Loucy (cell line): ENCODE results near the gene SYCP1.
A peak's percentile ranks its signal among the peaks of the same experiment; 100 is the strongest.

Experiments used
- H2AFZ ChIP-seq: fragments of 200-600 bp; sonication (generic); 2 replicates; pipeline ENCODE4 v1.6.0; 2016; ENCODE audit warnings: antibody characterized with exemption, mild to moderate bottlenecking, low read length, moderate library complexity
- H3F3A ChIP-seq: fragments of 200-600 bp; 2 replicates; pipeline ENCODE4 v1.6.0; 2016; ENCODE audit warnings: antibody characterized with exemption, low read depth, mild to moderate bottlenecking
- H3K27me3 ChIP-seq: fragments of 200-600 bp; sonication (generic); 2 replicates; pipeline ENCODE4 v1.6.1; 2014; ENCODE audit warnings: low read length, mild to moderate bottlenecking; ENCODE audit not compliant: insufficient read depth, poor library complexity, severe bottlenecking
- H3K36me3 ChIP-seq: fragments of 200-600 bp; sonication (generic); 2 replicates; pipeline ENCODE4 v1.6.1; 2016; ENCODE audit warnings: low read length; ENCODE audit not compliant: insufficient read depth
- H3K4me1 ChIP-seq: fragments of 200-600 bp; sonication (generic); 2 replicates; pipeline ENCODE4 v1.5.1; 2014; ENCODE audit warnings: low read length, mild to moderate bottlenecking; ENCODE audit not compliant: insufficient read depth, poor library complexity, severe bottlenecking
- H3K4me2 ChIP-seq: fragments of 200-600 bp; sonication (generic); 2 replicates; pipeline ENCODE4 v1.6.0; 2014; ENCODE audit warnings: antibody characterized with exemption, low read length, low read depth, mild to moderate bottlenecking; ENCODE audit not compliant: poor library complexity, severe bottlenecking
- H3K4me3 ChIP-seq: fragments of 200-600 bp; sonication (generic); 2 replicates; pipeline ENCODE4 v1.5.1; 2014; ENCODE audit warnings: low read length, mild to moderate bottlenecking, mixed read lengths; ENCODE audit not compliant: poor library complexity, severe bottlenecking
- H3K79me2 ChIP-seq: fragments of 200-600 bp; sonication (generic); 2 replicates; pipeline ENCODE4 v1.6.1; 2014; ENCODE audit warnings: low read length; ENCODE audit not compliant: insufficient read depth
- H3K9ac ChIP-seq: fragments of 200-600 bp; sonication (generic); 2 replicates; pipeline ENCODE4 v1.6.0; 2014; ENCODE audit warnings: mild to moderate bottlenecking, low read depth, low read length, moderate library complexity; ENCODE audit not compliant: poor library complexity, severe bottlenecking
- H3K9me2 ChIP-seq: fragments of 200-600 bp; sonication (generic); replicated peaks from 2 replicates; pipeline ENCODE4 v1.6.1; 2016; ENCODE audit warnings: low read depth, low read length, mixed read lengths
- H3K9me3 ChIP-seq: fragments of 200-600 bp; sonication (generic); 2 replicates; pipeline ENCODE4 v1.6.1; 2014; ENCODE audit warnings: mild to moderate bottlenecking, antibody characterized with exemption, low read length, low read depth; ENCODE audit not compliant: insufficient read depth
- H4K20me1 ChIP-seq: fragments of 200-600 bp; sonication (generic); 2 replicates; pipeline ENCODE4 v1.6.0; 2014; ENCODE audit warnings: antibody characterized with exemption, low read length, mild to moderate bottlenecking; ENCODE audit not compliant: insufficient read depth, poor library complexity, severe bottlenecking
- CTCF ChIP-seq: fragments of 200-600 bp; sonication (generic); conservative IDR thresholded peaks from 2 replicates; pipeline ENCODE4 v1.5.1; 2014; ENCODE audit warnings: mild to moderate bottlenecking, antibody characterized with exemption, low read length
- EZH2phosphoT487 ChIP-seq: fragments of 200-600 bp; IDR thresholded peaks from 2 replicates; pipeline ENCODE4 v1.6.1; 2018; ENCODE audit warnings: antibody characterized with exemption, mild to moderate bottlenecking, moderate library complexity, borderline replicate concordance

The SYCP1 gene

GRCh38 chr1:114959423-114959822 is 104.8 kb downstream of the SYCP1 start:
- Histone ChIP-seq H3K9ac (no peak overlapping the region), H3K79me2 (no peaks in the 10 kb centered on the region), H3K9me2 (no peaks in the 10 kb centered on the region), H3K9me3 (no peaks in the 10 kb centered on the region), H3K27me3 (no peaks in the 10 kb centered on the region), H3K36me3 (no peaks in the 10 kb centered on the region), H3F3A (no peaks in the 10 kb centered on the region), H3K4me3 (no peak overlapping the region), H3K4me2 (no peak overlapping the region), H4K20me1 (no peaks in the 10 kb centered on the region), H2AFZ (no peak overlapping the region), H3K4me1 (no peaks in the 10 kb centered on the region)
- no peak for TF ChIP-seq CTCF

GRCh38 chr1:114976891-114977290 is 122.2 kb downstream of the SYCP1 start:
- Histone ChIP-seq H3K27me3 (no peaks in the 10 kb centered on the region), H4K20me1 (no peaks in the 10 kb centered on the region), H3K79me2 (no peaks in the 10 kb centered on the region), H3K4me1 (no peaks in the 10 kb centered on the region), H3K9ac (no peak overlapping the region), H3K9me2 (no peaks in the 10 kb centered on the region), H2AFZ (no peak overlapping the region), H3K4me2 (no peak overlapping the region), H3K9me3 (peaks cover under 1% of the 10 kb centered on the region; the same call in 1 of the 2 replicates), H3K4me3 (no peak overlapping the region), H3K36me3 (no peaks in the 10 kb centered on the region), H3F3A (no peaks in the 10 kb centered on the region)
- TF ChIP-seq CTCF (no peak), EZH2phosphoT487 (no peak)

GRCh38 chr1:114979278-114979891 is 124.7 kb downstream of the SYCP1 start:
- Histone ChIP-seq H4K20me1 (no peaks in the 10 kb centered on the region), H3K36me3 (no peaks in the 10 kb centered on the region), H3F3A (no peaks in the 10 kb centered on the region), H3K4me1 (no peaks in the 10 kb centered on the region), H3K27me3 (peaks cover 4% of the 10 kb centered on the region), H3K9me3 (peaks cover 13% of the 10 kb centered on the region; the same call in 1 of the 2 replicates), H2AFZ (no peak overlapping the region), H3K4me3 (no peak overlapping the region), H3K9ac (no peak overlapping the region), H3K79me2 (no peaks in the 10 kb centered on the region), H3K4me2 (no peak overlapping the region), H3K9me2 (no peaks in the 10 kb centered on the region)
- TF ChIP-seq CTCF: peak; percentile 91
- no peak for TF ChIP-seq EZH2phosphoT487
